GM12878 (cell line): ENCODE data around the gene COPG2. TPM values are rescaled to one million over a fixed set of nuclear protein-coding genes. Genes with fewer than 3 reads are reported as not detected.

ENCODE experiments used
- ATAC-seq: fragments of 200-7000 bp; cut with Tn5 transposase; 3 replicates; pipeline ENCODE4 v1.9.1; 2020; ENCODE audit warnings: mild to moderate bottlenecking, moderate library complexity
- BruUV-seq: library from RNA; stranded (reverse); fragments of 400-500 nt; replicated peaks from 2 replicates; lab custom pipeline; 2021; lab: Mats Ljungman, UMichigan
- CTCF ChIA-PET: fragments of 300-600 bp; sonication (Branson Sonifier 250); formaldehyde crosslinking; extraction: SDS; loops from one replicate; lab custom pipeline; 2021; ENCODE audit warnings: inconsistent platforms; lab: Yijun Ruan, JAX
- POLR2A ChIA-PET: fragments of 350-600 bp; formaldehyde crosslinking; extraction: SDS; loops from one replicate; lab custom pipeline; 2021; ENCODE audit warnings: inconsistent platforms; lab: Charles Lee
- RAD21 ChIA-PET: fragments of 300-600 bp; sonication (Branson Sonifier 250); formaldehyde crosslinking; loops from one replicate; lab custom pipeline; 2023; ENCODE audit warnings: antibody characterized with exemption; ENCODE audit not compliant: unreplicated experiment; lab: Charles Lee
- SMC1A ChIA-PET: fragments of 300-600 bp; sonication (Branson Sonifier 250); formaldehyde crosslinking; loops from one replicate; lab custom pipeline; 2023; ENCODE audit not compliant: unreplicated experiment, uncharacterized antibody; lab: Charles Lee
- DNase-seq: peaks from one replicate; pipeline ENCODE4 v3.0.0-alpha.2; 2011; ENCODE audit warnings: low read depth, low spot score
- FAIRE-seq: peaks from 3 replicates; lab custom pipeline; 2011; peaks lifted over from hg19 to GRCh38; lab: Jason Lieb, UNC
- H2AFZ ChIP-seq: 2 replicates; pipeline ENCODE4 v1.6.0; 2011; ENCODE audit warnings: low read depth, low read length, control low read depth; ENCODE audit not compliant: control insufficient read depth
- H3K27ac ChIP-seq: 2 replicates; pipeline ENCODE4 v1.5.1; 2011; ENCODE audit warnings: control low read depth; ENCODE audit not compliant: control insufficient read depth, insufficient read depth
- H3K27me3 ChIP-seq, 2 experiments: replicated peaks in 1 of 2; 2 replicates each; pipeline versions ENCODE4 v1.6.0 to v1.6.1; 2011; ENCODE audit warnings: low read length in 1 of 2; ENCODE audit not compliant: control insufficient read depth in 2 of 2, insufficient read depth in 2 of 2
- H3K36me3 ChIP-seq, 2 experiments: 2 replicates each; pipeline ENCODE4 v1.5.1; 2011; ENCODE audit warnings: low read length in 1 of 2; ENCODE audit not compliant: control insufficient read depth in 2 of 2, insufficient read depth in 2 of 2
- H3K4me1 ChIP-seq: 2 replicates; pipeline ENCODE4 v1.6.1; 2011; ENCODE audit warnings: mild to moderate bottlenecking, low read length, moderate library complexity, mixed read lengths; ENCODE audit not compliant: control insufficient read depth, insufficient read depth
- H3K4me2 ChIP-seq: 2 replicates; pipeline ENCODE4 v1.6.0; 2011; ENCODE audit warnings: control low read depth; ENCODE audit not compliant: control insufficient read depth, insufficient read depth
- H3K4me3 ChIP-seq: fragments of 200-600 bp; sonication (generic); 2 replicates; pipeline ENCODE4 v1.5.1; 2016
- H3K79me2 ChIP-seq: 2 replicates; pipeline ENCODE4 v1.6.0; 2011; ENCODE audit warnings: low read length; ENCODE audit not compliant: control insufficient read depth, insufficient read depth
- H3K9ac ChIP-seq: 2 replicates; pipeline ENCODE4 v1.8.0; 2011; ENCODE audit warnings: low read length, control low read depth, mixed read lengths; ENCODE audit not compliant: control insufficient read depth, insufficient read depth
- H3K9me3 ChIP-seq: replicated peaks from 3 replicates; pipeline ENCODE4 v1.5.1; 2011; ENCODE audit warnings: mild to moderate bottlenecking, low read length; ENCODE audit not compliant: control insufficient read depth, insufficient read depth
- H4K20me1 ChIP-seq: 2 replicates; pipeline ENCODE4 v1.6.0; 2011; ENCODE audit not compliant: control insufficient read depth, insufficient read depth
- BCLAF1 ChIP-seq: fragments of 450-650 bp; IDR thresholded peaks from 2 replicates; pipeline ENCODE4 v1.6.1; 2017; ENCODE audit warnings: antibody characterized with exemption, mild to moderate bottlenecking, moderate library complexity
- E2F8 ChIP-seq: fragments of 450-650 bp; IDR thresholded peaks from 2 replicates; pipeline ENCODE4 v1.6.1; 2018; ENCODE audit warnings: mild to moderate bottlenecking, low read depth, moderate library complexity; ENCODE audit not compliant: partially characterized antibody
- EZH2 ChIP-seq: IDR thresholded peaks from 2 replicates; pipeline ENCODE4 v1.6.1; 2012; ENCODE audit warnings: low read depth, mild to moderate bottlenecking, control low read depth, inconsistent platforms, low read length, borderline replicate concordance; ENCODE audit not compliant: control insufficient read depth
- HDAC2 ChIP-seq: fragments of 200-600 bp; sonication (generic); IDR thresholded peaks from 2 replicates; pipeline ENCODE4 v1.6.1; 2017
- HDGF ChIP-seq: fragments of 450-650 bp; IDR thresholded peaks from 2 replicates; pipeline ENCODE4 v1.6.1; 2016; ENCODE audit warnings: antibody characterized with exemption
- IRF5 ChIP-seq: fragments of 450-650 bp; IDR thresholded peaks from 2 replicates; pipeline ENCODE4 v1.6.1; 2017; ENCODE audit warnings: borderline replicate concordance
- MYC ChIP-seq: IDR thresholded peaks from 2 replicates; pipeline ENCODE4 v1.6.1; 2011; ENCODE audit warnings: mild to moderate bottlenecking, low read length, moderate library complexity, inconsistent platforms; ENCODE audit not compliant: insufficient read depth, insufficient replicate concordance, insufficient read length, severe bottlenecking
- NFYA ChIP-seq: IDR thresholded peaks from 2 replicates; pipeline ENCODE4 v1.6.1; 2011; ENCODE audit warnings: low read depth, mild to moderate bottlenecking, low read length, improper control_type of control experiment, borderline replicate concordance
- NKRF ChIP-seq: fragments of 450-650 bp; conservative IDR thresholded peaks from 2 replicates; pipeline ENCODE4 v1.6.1; 2017; ENCODE audit warnings: mild to moderate bottlenecking, moderate library complexity
- POLR2A ChIP-seq: IDR thresholded peaks from 2 replicates; pipeline ENCODE4 v1.6.1; 2011; ENCODE audit warnings: low read depth, mild to moderate bottlenecking, low read length
- RAD21 ChIP-seq: IDR thresholded peaks from 2 replicates; pipeline ENCODE4 v1.6.1; 2011; ENCODE audit warnings: mild to moderate bottlenecking, low read depth, low read length, moderate library complexity; ENCODE audit not compliant: insufficient read depth
- RB1 ChIP-seq: fragments of 450-650 bp; formaldehyde crosslinking; IDR thresholded peaks from 2 replicates; pipeline ENCODE4 v1.6.1; 2017; ENCODE audit warnings: mild to moderate bottlenecking, borderline replicate concordance
- RCOR1 ChIP-seq: conservative IDR thresholded peaks from 2 replicates; pipeline ENCODE4 v1.6.1; 2012; ENCODE audit warnings: low read depth, low read length, improper control_type of control experiment
- TCF3 ChIP-seq: IDR thresholded peaks from 2 replicates; pipeline ENCODE4 v1.6.1; 2012; ENCODE audit warnings: low read depth, mild to moderate bottlenecking, low read length, borderline replicate concordance; ENCODE audit not compliant: insufficient read depth
- ZNF622 ChIP-seq: fragments of 450-650 bp; IDR thresholded peaks from 2 replicates; pipeline ENCODE4 v1.6.1; 2017; ENCODE audit warnings: mild to moderate bottlenecking, inconsistent platforms
- WGBS: methylation state at CpG from one replicate; pipeline ENCODE4 v1.1.6; 2016; ENCODE audit warnings: low lambda C conversion rate; ENCODE audit not compliant: insufficient replicate concordance, insufficient coverage; ENCODE audit errors: missing lambda C conversion rate; 5-methylcytosine and 5-hydroxymethylcytosine counted together
- in situ Hi-C: fragments of 300-500 bp; cut with MboI; formaldehyde crosslinking; loops from 9 replicates; pipeline ENCODE4 v1.14.3; 2018; ENCODE audit warnings: mixed read lengths
- intact Hi-C: fragments of 100-400 bp; cut with micrococcal nuclease; formaldehyde crosslinking; loops from one replicate; pipeline ENCODE4 v1.14.2; 2022; ENCODE audit not compliant: unreplicated experiment
- polyA plus RNA-seq, 11 experiments: library from polyadenylated mRNA; depleted of rRNA in 4 of 11; unstranded in 6 of 11; stranded (reverse) in 5 of 11; fragments of >200 nt; fragmentation: Nextera tagmentation in 4 of 11; fragmentation: Illumina TruSeq in 1 of 11; extraction: Ambion mirVana in 4 of 11; extraction: Trizol in 1 of 11; gene quantifications; 1 replicate in 1 of 11; 2 replicates in 10 of 11; pipeline versions ENCODE4 v1.2.1 to v1.2.3, GENCODE V29; 2011 to 2016; ENCODE audit warnings: inconsistent platforms in 2 of 11, missing spikeins in 2 of 11, low read depth in 1 of 11
- total RNA-seq, 4 experiments: library from RNA; depleted of rRNA in 3 of 4; stranded (reverse); fragments of >200 nt in 3 of 4; fragmentation: Illumina TruSeq in 1 of 4; extraction: Trizol in 1 of 4; gene quantifications; 2 replicates each; pipeline versions ENCODE4 v1.2.1 to v1.2.3, GENCODE V29; 2013 to 2021

COPG2 gene
- total and polyA plus RNA-seq, 10 of the 15 experiments (the other 5 are each of a cell fraction or from before 2014, with no cell fraction given), result 3.4 to 37.8 (median 16.7) TPM

DNA sequence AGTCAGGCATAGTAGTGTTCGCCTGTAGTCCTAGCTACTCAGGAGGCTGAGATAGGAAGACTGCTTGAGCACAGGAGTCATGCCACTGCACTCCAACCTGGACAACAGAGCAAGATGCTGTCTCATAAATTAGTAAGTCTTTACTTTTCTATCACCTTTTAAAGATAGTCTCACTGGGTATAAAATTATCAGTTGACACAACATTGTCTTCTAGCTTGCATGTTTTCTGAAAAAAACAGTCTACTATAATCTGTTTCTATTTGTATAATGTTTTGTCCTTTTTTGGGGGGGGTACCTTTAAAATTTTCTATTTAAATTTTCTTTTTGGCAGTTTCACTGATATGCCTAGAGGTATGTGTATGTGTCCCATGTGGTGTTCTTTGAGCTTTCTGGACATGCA lies 39.6 kb downstream of the COPG2 start:
- H3K27me3 ChIP-seq, result no peaks in the 10 kb centered on the region
- no peak for FAIRE-seq
- H3K79me2 ChIP-seq, result no peaks in the 10 kb centered on the region
- H3K27ac ChIP-seq, result no peak overlapping the region
- no peak for TF ChIP-seq RCOR1
- TF ChIP-seq IRF5, result no peak
- TF ChIP-seq BCLAF1, result no peak
- no peak for TF ChIP-seq TCF3
- TF ChIP-seq RAD21, result no peak
- TF ChIP-seq MYC, result no peak
- no peak for TF ChIP-seq RB1
- no peak for TF ChIP-seq ZNF622
- no peak for TF ChIP-seq POLR2A
- TF ChIP-seq HDGF, result no peak
- TF ChIP-seq EZH2, result no peak
- no peak for TF ChIP-seq NKRF
- TF ChIP-seq E2F8, result no peak
- TF ChIP-seq NFYA, result no peak
- no peak for TF ChIP-seq HDAC2
- ATAC-seq, result no peak
- H3K36me3 ChIP-seq, result no peaks in the 10 kb centered on the region
- H3K9me3 ChIP-seq, result peaks cover under 1% of the 10 kb centered on the region; the same call in 2 of the 3 replicates
- no peak overlapping the region for H2AFZ ChIP-seq
- CTCF ChIA-PET, result interaction anchor here (1.2 kb wide), 1 partner anchor 8 kb away, joined by 3 read pairs; no protein-coding TSS in a partner anchor
- no peaks in the 10 kb centered on the region for H3K4me1 ChIP-seq
- no peak overlapping the region for H3K4me2 ChIP-seq
- SMC1A ChIA-PET, result interaction anchor here (0.7 to 1.0 kb wide), 3 partner anchors 10 to 608 kb away, joined by 3 read pairs; no protein-coding TSS in a partner anchor
- POLR2A ChIA-PET, result no interaction called here
- intact Hi-C loops, result no loop called here
- RAD21 ChIA-PET, result no interaction called here
- in situ Hi-C loops, result no loop called here
- no TSS peak for BruUV-seq
- no peak for DNase-seq
- no peak overlapping the region for H3K9ac ChIP-seq
- WGBS, result 94% methylated on average over 1 of the region's 1 CpG
- no peak overlapping the region for H3K4me3 ChIP-seq
- no peaks in the 10 kb centered on the region for H4K20me1 ChIP-seq
